ENCODE measurements around the gene NXN.
"Not testable (repeated sequence)": the region's sequence is repeated elsewhere in the genome, so short reads cannot be mapped to it uniquely, and the experiment has no call there.

The NXN gene

DNA sequence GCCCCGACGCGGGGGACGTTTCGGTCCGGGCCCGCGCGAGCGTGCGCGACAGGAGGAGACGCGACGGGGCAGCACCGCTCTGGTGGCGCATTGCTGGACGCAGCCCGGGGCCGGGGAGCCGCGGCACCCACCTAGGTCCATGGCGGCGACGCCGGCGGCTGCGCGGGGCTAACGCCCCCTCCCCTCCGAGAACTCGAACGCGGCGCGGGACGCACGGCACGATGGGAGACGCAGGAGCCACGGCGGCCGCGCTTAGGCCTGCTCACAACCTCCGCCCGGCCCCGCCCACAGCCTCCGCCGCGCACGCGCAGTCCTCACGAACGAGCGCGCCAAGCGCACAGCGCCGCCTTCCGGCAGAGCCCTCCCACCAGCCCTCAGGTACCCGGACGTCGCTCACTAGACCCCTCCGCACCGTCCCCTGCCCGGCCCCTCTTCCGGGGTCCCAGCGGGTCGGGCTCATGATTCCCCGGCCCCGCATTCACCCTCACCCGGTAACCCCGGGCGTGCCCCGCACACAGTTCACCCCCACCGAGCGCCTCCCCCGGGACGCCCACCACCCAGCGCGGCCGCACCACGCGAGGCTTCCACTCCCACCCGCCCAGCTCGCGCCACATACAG lies 227.5 kb downstream of the NXN start, which contains the start of gene GEMIN4:
Gene GEMIN4, minus strand, starts transcription at position 263 of the 618 bp plus-strand sequence. Its CDS starts 122 bp downstream, at position 141.
- DNase-seq, result peak; percentile 98

DNA sequence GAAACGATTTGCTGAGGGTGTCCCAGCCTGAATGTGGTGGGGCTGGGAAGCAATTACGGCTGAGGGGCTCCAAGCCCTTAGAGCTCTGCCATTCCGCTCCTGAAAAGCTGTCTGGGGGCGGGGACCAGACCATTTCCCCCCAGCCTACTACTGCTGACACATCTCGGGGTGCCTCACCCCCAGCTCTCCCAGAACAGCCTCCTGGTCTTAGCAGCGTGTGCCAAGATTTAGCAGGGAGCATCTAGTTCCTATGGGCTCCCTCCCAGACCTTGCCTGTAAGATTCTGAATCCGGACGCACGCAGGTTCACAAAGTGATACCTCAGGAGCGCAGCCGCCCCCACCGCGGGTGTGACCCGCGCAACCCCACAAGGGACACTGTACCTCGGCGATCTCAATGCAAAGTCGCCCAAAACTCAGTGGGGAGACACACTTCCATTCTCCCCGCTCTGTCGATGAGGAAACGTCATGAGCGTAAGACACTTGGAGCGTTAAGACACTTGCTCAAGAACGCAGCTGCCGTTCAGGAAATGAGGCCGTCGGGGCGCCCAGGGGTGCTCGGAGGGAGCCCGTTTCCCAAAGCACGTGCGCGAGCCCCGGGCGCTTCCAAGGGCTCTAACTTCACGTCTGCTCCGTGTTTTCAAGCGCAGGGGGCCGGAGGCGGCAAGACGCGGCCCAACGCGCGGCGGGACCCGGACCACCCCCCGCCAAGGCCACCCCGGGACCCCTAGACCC lies 228.1 kb downstream of the NXN start:
- DNase-seq, result peak; percentile 31

DNA sequence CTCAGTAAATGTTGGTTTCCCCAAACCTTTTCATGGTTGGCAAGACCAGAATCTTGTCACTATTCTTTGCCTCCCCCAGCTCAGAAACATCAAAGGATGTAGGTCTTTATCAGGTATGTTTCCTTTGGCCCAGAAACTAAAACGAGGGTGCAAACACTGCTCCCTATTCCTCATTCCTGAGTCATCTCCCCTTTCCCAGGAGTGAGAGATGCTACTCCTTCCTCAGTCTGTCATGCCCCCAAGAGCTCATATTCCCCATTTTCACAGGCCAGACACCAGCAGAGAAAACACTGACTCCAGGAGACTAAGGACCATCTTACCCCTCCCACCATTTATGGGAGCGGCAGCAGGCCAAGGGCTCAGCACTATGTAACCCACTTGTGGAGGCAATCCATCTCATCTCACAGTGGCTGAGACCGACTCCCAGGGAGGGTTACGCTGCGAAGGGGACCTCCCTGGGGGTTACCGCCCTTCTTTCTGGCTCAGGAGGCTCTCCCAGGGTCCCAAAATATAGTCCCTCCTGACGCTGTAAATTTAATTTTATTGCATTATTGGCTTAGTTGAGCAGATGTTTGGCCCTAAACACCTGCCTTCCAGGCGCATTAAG lies 229.0 kb downstream of the NXN start:
- no peak for DNase-seq

DNA sequence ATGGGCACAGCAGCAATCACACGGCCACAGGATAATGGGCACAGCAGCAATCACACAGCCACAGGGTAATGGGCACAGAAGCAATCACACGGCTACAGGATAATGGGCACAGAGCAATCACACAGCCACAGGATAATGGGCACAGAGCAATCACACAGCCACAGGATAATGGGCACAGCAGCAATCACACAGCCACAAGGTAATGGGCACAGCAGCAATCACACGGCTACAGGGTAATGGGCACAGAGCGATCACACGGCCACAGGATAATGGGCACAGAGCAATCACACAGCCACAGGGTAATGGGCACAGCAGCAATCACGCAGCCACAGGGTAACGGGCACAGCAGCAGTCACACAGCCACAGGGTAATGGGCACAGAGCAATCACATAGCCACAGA lies 230.2 kb downstream of the NXN start:
- not testable (repeated sequence) for DNase-seq
